Mesendoderm (in vitro differentiated cells): ENCODE data around the gene CD72.
"Not testable (repeated sequence)": the region's sequence is repeated elsewhere in the genome, so short reads cannot be mapped to it uniquely, and the experiment has no call there.

Source experiments
- DNase-seq: peaks from one replicate; pipeline ENCODE4 v3.0.0; 2013
- H2AK5ac ChIP-seq: 2 replicates; pipeline ENCODE4 v1.6.1; 2013; ENCODE audit warnings: low read length, inconsistent platforms
- H2BK120ac ChIP-seq: 2 replicates; pipeline ENCODE4 v1.6.1; 2013; ENCODE audit warnings: low read depth, mild to moderate bottlenecking, low read length, moderate library complexity, mixed read lengths
- H2BK15ac ChIP-seq: replicated peaks from 2 replicates; pipeline ENCODE4 v1.6.1; 2013; ENCODE audit warnings: low read depth, mild to moderate bottlenecking, moderate library complexity
- H2BK5ac ChIP-seq: 2 replicates; pipeline ENCODE4 v1.6.1; 2013; ENCODE audit warnings: low read length, inconsistent platforms
- H3K18ac ChIP-seq: 2 replicates; pipeline ENCODE4 v1.6.1; 2013; ENCODE audit warnings: mild to moderate bottlenecking, low read length, mixed read lengths
- H3K23ac ChIP-seq: one replicate; pipeline ENCODE4 v1.6.1; 2013; ENCODE audit warnings: low read length
- H3K27ac ChIP-seq: 2 replicates; pipeline ENCODE4 v1.5.1; 2013; ENCODE audit warnings: low read depth, mild to moderate bottlenecking, inconsistent platforms, low read length, moderate library complexity
- H3K27me3 ChIP-seq: 2 replicates; pipeline ENCODE4 v1.6.1; 2013; ENCODE audit warnings: low read length, control low read depth, mild to moderate bottlenecking, inconsistent platforms; ENCODE audit not compliant: insufficient read depth, poor library complexity
- H3K36me3 ChIP-seq: 2 replicates; pipeline ENCODE4 v1.6.1; 2013; ENCODE audit warnings: low read length, inconsistent platforms; ENCODE audit not compliant: control insufficient read depth, insufficient read depth
- H3K4ac ChIP-seq: one replicate; pipeline ENCODE4 v1.6.1; 2013; ENCODE audit warnings: low read depth, mild to moderate bottlenecking, low read length, moderate library complexity
- H3K4me1 ChIP-seq: 2 replicates; pipeline ENCODE4 v1.6.1; 2013; ENCODE audit warnings: low read depth, low read length, inconsistent platforms; ENCODE audit not compliant: control insufficient read depth
- H3K4me2 ChIP-seq: 2 replicates; pipeline ENCODE4 v1.6.1; 2013; ENCODE audit warnings: low read length
- H3K4me3 ChIP-seq: 2 replicates; pipeline ENCODE4 v1.5.1; 2013; ENCODE audit warnings: mild to moderate bottlenecking, low read length
- H3K56ac ChIP-seq: one replicate; pipeline ENCODE4 v1.6.1; 2013; ENCODE audit warnings: low read length
- H3K79me1 ChIP-seq: 2 replicates; pipeline ENCODE4 v1.6.1; 2013; ENCODE audit warnings: low read length, inconsistent platforms
- H3K79me2 ChIP-seq: 2 replicates; pipeline ENCODE4 v1.6.1; 2013; ENCODE audit warnings: mild to moderate bottlenecking, low read length; ENCODE audit not compliant: control insufficient read depth, insufficient read depth
- H3K9ac ChIP-seq: 2 replicates; pipeline ENCODE4 v1.6.1; 2013; ENCODE audit warnings: low read length, inconsistent platforms
- H4K5ac ChIP-seq: one replicate; pipeline ENCODE4 v1.6.1; 2013; ENCODE audit warnings: low read length
- H4K8ac ChIP-seq: one replicate; pipeline ENCODE4 v1.6.1; 2013; ENCODE audit warnings: low read depth, mild to moderate bottlenecking, control low read depth, low read length, moderate library complexity
- WGBS: extraction: QIAGEN DNeasy Blood & Tissue Kit; methylation state at CpG from one replicate; pipeline ENCODE4 v1.1.7; 2013; ENCODE audit warnings: low lambda C conversion rate, missing lambda C conversion rate; ENCODE audit not compliant: insufficient coverage; ENCODE audit errors: extremely low coverage; 5-methylcytosine and 5-hydroxymethylcytosine counted together

CD72 gene

DNA sequence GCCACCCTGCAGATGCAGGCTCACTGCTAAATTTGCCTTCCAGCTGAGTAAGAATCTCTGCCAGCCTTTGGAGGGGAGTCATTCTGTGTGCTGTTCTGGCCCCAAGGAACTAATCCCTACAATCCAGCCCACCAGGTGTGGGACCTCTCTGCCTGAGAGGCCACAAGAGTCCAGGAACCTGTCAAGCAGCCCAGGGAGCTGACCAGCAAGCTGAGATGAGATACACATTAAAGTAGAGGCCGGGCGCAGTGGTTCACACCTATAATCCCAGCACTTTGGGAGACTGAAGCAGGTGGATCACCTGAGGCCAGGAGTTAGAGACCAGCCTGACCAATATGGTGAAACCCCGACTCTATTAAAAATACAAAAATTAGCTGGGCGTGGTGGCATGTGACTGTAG is 6.1 kb downstream of the CD72 start:
- not testable (repeated sequence) for DNase-seq, H2BK120ac ChIP-seq, H4K8ac ChIP-seq, H3K27me3 ChIP-seq, H3K4me1 ChIP-seq, H3K23ac ChIP-seq, H3K79me1 ChIP-seq, H2BK5ac ChIP-seq, H3K18ac ChIP-seq, H3K36me3 ChIP-seq, H3K56ac ChIP-seq, H3K4me3 ChIP-seq, H2BK15ac ChIP-seq, H3K4ac ChIP-seq, H4K5ac ChIP-seq, H3K9ac ChIP-seq, H2AK5ac ChIP-seq, H3K4me2 ChIP-seq, H3K27ac ChIP-seq, H3K79me2 ChIP-seq
- no CpG with 5 or more reads among the region's 4 CpGs for WGBS

DNA sequence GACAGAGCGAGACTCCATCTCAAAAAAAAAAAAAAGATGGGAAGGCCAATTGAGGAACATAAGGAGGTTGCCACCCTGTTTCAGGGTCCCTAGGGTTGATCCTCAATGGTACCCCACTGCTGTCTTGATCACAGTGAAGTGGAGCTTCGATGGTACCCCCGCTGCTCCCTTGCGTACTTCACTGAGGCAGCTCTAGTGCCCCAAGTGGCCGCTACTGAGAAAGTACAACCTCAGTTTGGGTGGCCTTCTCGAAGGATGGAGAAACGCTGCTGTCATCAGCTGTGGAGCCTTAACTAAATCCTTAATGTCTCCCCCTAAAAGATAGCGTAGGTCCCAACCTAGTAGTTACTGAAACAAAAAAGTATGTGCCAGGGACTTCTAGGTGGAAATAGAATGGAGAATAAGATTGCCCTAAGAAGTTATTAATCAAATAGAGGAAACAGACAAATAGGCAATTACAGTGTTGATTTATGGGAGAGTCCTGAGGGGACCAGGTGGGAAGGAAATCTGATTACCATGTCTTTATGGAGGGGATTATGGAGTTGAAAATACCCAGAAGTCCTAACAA is 6.9 kb downstream of the CD72 start:
- no CpG with 5 or more reads among the region's 8 CpGs for WGBS
- no peaks in the 10 kb centered on the region for H3K36me3 ChIP-seq
- H2AK5ac ChIP-seq, result no peak overlapping the region
- no peak overlapping the region for H2BK120ac ChIP-seq
- DNase-seq, result peak; percentile 59
- no peak overlapping the region for H4K5ac ChIP-seq
- H3K4me3 ChIP-seq, result no peak overlapping the region
- H3K4me2 ChIP-seq, result no peak overlapping the region
- peaks cover 6% of the 10 kb centered on the region for H3K79me1 ChIP-seq
- no peak overlapping the region for H3K56ac ChIP-seq
- H3K9ac ChIP-seq, result no peak overlapping the region
- H3K23ac ChIP-seq, result no peak overlapping the region
- H2BK15ac ChIP-seq, result no peak overlapping the region
- H3K4me1 ChIP-seq, result peaks cover 1% of the 10 kb centered on the region
- H3K27me3 ChIP-seq, result no peaks in the 10 kb centered on the region
- H3K79me2 ChIP-seq, result no peaks in the 10 kb centered on the region
- H4K8ac ChIP-seq, result no peak overlapping the region
- no peak overlapping the region for H3K27ac ChIP-seq
- no peak overlapping the region for H3K18ac ChIP-seq
- no peak overlapping the region for H2BK5ac ChIP-seq
- H3K4ac ChIP-seq, result no peak overlapping the region

GRCh38 chr9:35609820-35610163 is 8.4 kb downstream of the CD72 start:
- Histone ChIP-seq H2AK5ac (no peak overlapping the region), H2BK15ac (no peak overlapping the region), H3K79me2 (no peaks in the 10 kb centered on the region), H3K27me3 (no peaks in the 10 kb centered on the region), H3K36me3 (no peaks in the 10 kb centered on the region), H3K4ac (no peak overlapping the region), H3K9ac (no peak overlapping the region), H3K79me1 (peaks cover 9% of the 10 kb centered on the region), H3K56ac (no peak overlapping the region), H2BK5ac (no peak overlapping the region), H3K4me3 (no peak overlapping the region), H3K4me2 (no peak overlapping the region), H3K18ac (no peak overlapping the region), H4K5ac (no peak overlapping the region), H3K23ac (no peak overlapping the region), H3K27ac (no peak overlapping the region), H3K4me1 (peaks cover 4% of the 10 kb centered on the region), H4K8ac (no peak overlapping the region), H2BK120ac (no peak overlapping the region)
- WGBS, result no CpG with 5 or more reads among the region's 13 CpGs
- DNase-seq, result no peak

DNA sequence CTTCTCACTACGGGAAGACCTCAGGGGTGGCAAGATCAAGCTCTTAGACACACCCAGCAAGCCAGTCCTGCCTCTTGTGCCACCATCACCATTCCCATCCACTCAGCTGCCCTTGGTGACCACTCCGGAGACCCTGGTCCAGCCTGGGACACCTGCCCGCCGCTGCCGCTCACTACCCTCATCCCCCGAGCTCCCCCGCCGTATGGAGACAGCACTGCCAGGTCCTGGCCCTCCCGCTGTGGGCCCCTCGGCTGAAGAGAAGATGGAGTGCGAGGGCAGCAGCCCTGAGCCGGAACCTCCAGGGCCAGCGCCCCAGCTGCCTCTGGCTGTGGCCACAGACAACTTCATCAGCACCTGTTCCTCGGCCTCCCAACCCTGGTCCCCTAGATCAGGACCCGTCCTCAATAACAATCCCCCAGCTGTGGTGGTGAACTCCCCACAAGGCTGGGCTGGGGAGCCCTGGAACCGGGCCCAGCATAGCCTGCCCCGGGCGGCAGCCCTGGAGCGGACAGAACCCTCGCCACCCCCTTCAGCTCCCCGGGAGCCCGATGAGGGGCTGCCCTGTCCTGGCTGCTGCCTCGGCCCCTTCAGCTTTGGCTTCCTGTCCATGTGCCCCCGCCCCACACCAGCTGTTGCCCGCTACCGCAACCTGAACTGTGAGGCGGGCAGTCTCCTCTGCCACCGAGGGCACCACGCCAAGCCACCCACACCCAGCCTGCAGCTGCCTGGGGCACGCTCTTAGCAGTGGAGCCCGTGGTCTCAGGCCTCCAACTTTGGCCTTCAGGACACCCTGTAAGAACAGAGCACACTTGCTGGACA is 9.0 kb downstream of the CD72 start:
- H4K5ac ChIP-seq, result no peak overlapping the region
- no peak for DNase-seq
- H3K4me3 ChIP-seq, result no peak overlapping the region
- H3K9ac ChIP-seq, result no peak overlapping the region
- WGBS, result no CpG with 5 or more reads among the region's 31 CpGs
- no peak overlapping the region for H3K18ac ChIP-seq
- H3K4me1 ChIP-seq, result peaks cover 4% of the 10 kb centered on the region
- H2BK15ac ChIP-seq, result no peak overlapping the region
- no peak overlapping the region for H4K8ac ChIP-seq
- no peak overlapping the region for H3K56ac ChIP-seq
- H3K4me2 ChIP-seq, result no peak overlapping the region
- no peak overlapping the region for H2BK120ac ChIP-seq
- H3K36me3 ChIP-seq, result no peaks in the 10 kb centered on the region
- no peaks in the 10 kb centered on the region for H3K79me2 ChIP-seq
- H3K27me3 ChIP-seq, result no peaks in the 10 kb centered on the region
- H3K23ac ChIP-seq, result no peak overlapping the region
- no peak overlapping the region for H3K4ac ChIP-seq
- peaks cover 9% of the 10 kb centered on the region for H3K79me1 ChIP-seq
- no peak overlapping the region for H3K27ac ChIP-seq
- H2BK5ac ChIP-seq, result no peak overlapping the region
- H2AK5ac ChIP-seq, result no peak overlapping the region

- H3K23ac ChIP-seq, result no peak overlapping the region
- H4K5ac ChIP-seq, result no peak overlapping the region
- H3K36me3 ChIP-seq, result no peaks in the 10 kb centered on the region
- H3K18ac ChIP-seq, result no peak overlapping the region
- H2BK120ac ChIP-seq, result no peak overlapping the region
- H3K4me3 ChIP-seq, result no peak overlapping the region
- no CpG with 5 or more reads among the region's 7 CpGs for WGBS
- H3K4me1 ChIP-seq, result peaks cover 4% of the 10 kb centered on the region
- no peaks in the 10 kb centered on the region for H3K79me2 ChIP-seq
- no peak overlapping the region for H3K9ac ChIP-seq
- no peak overlapping the region for H3K27ac ChIP-seq
- no peak overlapping the region for H2AK5ac ChIP-seq
- H3K27me3 ChIP-seq, result no peaks in the 10 kb centered on the region
- H3K4ac ChIP-seq, result no peak overlapping the region
- no peak overlapping the region for H2BK15ac ChIP-seq
- H4K8ac ChIP-seq, result no peak overlapping the region
- no peak overlapping the region for H2BK5ac ChIP-seq
- no peak overlapping the region for H3K4me2 ChIP-seq
- DNase-seq, result no peak
- peaks cover 9% of the 10 kb centered on the region for H3K79me1 ChIP-seq
- H3K56ac ChIP-seq, result no peak overlapping the region
Measured at GRCh38 chr9:35608221-35608620, 10.0 kb downstream of the CD72 start.

GRCh38 chr9:35606726-35607125 is 11.5 kb downstream of the CD72 start:
- no peak overlapping the region for H2BK15ac ChIP-seq
- H4K5ac ChIP-seq, result no peak overlapping the region
- H3K79me2 ChIP-seq, result no peaks in the 10 kb centered on the region
- H4K8ac ChIP-seq, result no peak overlapping the region
- H2BK120ac ChIP-seq, result no peak overlapping the region
- no peaks in the 10 kb centered on the region for H3K36me3 ChIP-seq
- no peak overlapping the region for H3K4me2 ChIP-seq
- no peak overlapping the region for H3K18ac ChIP-seq
- no peak overlapping the region for H3K9ac ChIP-seq
- no peak overlapping the region for H2BK5ac ChIP-seq
- no peak overlapping the region for H3K56ac ChIP-seq
- WGBS, result no CpG with 5 or more reads among the region's 7 CpGs
- no peaks in the 10 kb centered on the region for H3K27me3 ChIP-seq
- H3K79me1 ChIP-seq, result peaks cover 9% of the 10 kb centered on the region
- no peak overlapping the region for H3K27ac ChIP-seq
- H2AK5ac ChIP-seq, result no peak overlapping the region
- peaks cover 4% of the 10 kb centered on the region for H3K4me1 ChIP-seq
- no peak for DNase-seq
- no peak overlapping the region for H3K4me3 ChIP-seq
- no peak overlapping the region for H3K4ac ChIP-seq
- no peak overlapping the region for H3K23ac ChIP-seq
